Trophoblast cell (in vitro differentiated cells and primary cell): ENCODE results near the gene AFG3L2.

Experiments used
- DNase-seq, 2 donors: peaks; one replicate each; pipeline ENCODE4 v3.0.0-alpha.2; 2016
- H2AFZ ChIP-seq: 2 replicates; pipeline ENCODE4 v1.6.1; 2013; ENCODE audit warnings: low read length, moderate library complexity, mild to moderate bottlenecking; ENCODE audit not compliant: insufficient read depth, poor library complexity
- H2AK5ac ChIP-seq: 2 replicates; pipeline ENCODE4 v1.6.1; 2013; ENCODE audit warnings: mild to moderate bottlenecking, low read length
- H2BK120ac ChIP-seq: 2 replicates; pipeline ENCODE4 v1.6.1; 2013; ENCODE audit warnings: low read length, mild to moderate bottlenecking, moderate library complexity; ENCODE audit not compliant: insufficient read depth, poor library complexity
- H2BK12ac ChIP-seq: 2 replicates; pipeline ENCODE4 v1.6.1; 2013; ENCODE audit warnings: mild to moderate bottlenecking, low read length, moderate library complexity
- H2BK5ac ChIP-seq: 2 replicates; pipeline ENCODE4 v1.6.1; 2013; ENCODE audit warnings: low read length, low read depth, moderate library complexity, mild to moderate bottlenecking; ENCODE audit not compliant: poor library complexity
- H3K14ac ChIP-seq: 2 replicates; pipeline ENCODE4 v1.6.1; 2013; ENCODE audit warnings: mild to moderate bottlenecking, low read length
- H3K18ac ChIP-seq: 2 replicates; pipeline ENCODE4 v1.6.1; 2013; ENCODE audit warnings: mild to moderate bottlenecking, low read length
- H3K23ac ChIP-seq: 2 replicates; pipeline ENCODE4 v1.6.1; 2013; ENCODE audit warnings: low read length
- H3K27ac ChIP-seq: 2 replicates; pipeline ENCODE4 v1.5.1; 2013; ENCODE audit warnings: low read depth, mild to moderate bottlenecking, inconsistent platforms, low read length, moderate library complexity
- H3K27me3 ChIP-seq: 2 replicates; pipeline ENCODE4 v1.6.1; 2013; ENCODE audit warnings: inconsistent platforms, mild to moderate bottlenecking, low read length, moderate library complexity; ENCODE audit not compliant: insufficient read depth
- H3K36me3 ChIP-seq, 2 experiments: 1 replicate in 1 of 2; 2 replicates in 1 of 2; pipeline ENCODE4 v1.6.1; 2013; ENCODE audit warnings: low read length in 2 of 2, mild to moderate bottlenecking in 2 of 2, moderate library complexity in 1 of 2; ENCODE audit not compliant: insufficient read depth in 2 of 2, control insufficient read depth in 1 of 2
- H3K4ac ChIP-seq: 2 replicates; pipeline ENCODE4 v1.6.1; 2013; ENCODE audit warnings: low read depth, mild to moderate bottlenecking, low read length, moderate library complexity
- H3K4me1 ChIP-seq, 2 experiments: 1 replicate in 1 of 2; 2 replicates in 1 of 2; pipeline ENCODE4 v1.6.1; 2013; ENCODE audit warnings: low read length in 2 of 2, mild to moderate bottlenecking in 2 of 2, moderate library complexity in 1 of 2; ENCODE audit not compliant: insufficient read depth in 2 of 2, control insufficient read depth in 1 of 2
- H3K4me2 ChIP-seq: 2 replicates; pipeline ENCODE4 v1.6.1; 2013; ENCODE audit warnings: inconsistent platforms, mild to moderate bottlenecking, low read length, moderate library complexity
- H3K4me3 ChIP-seq: 2 replicates; pipeline ENCODE4 v1.5.1; 2013; ENCODE audit warnings: mild to moderate bottlenecking, low read depth, low read length, inconsistent platforms
- H3K79me1 ChIP-seq: one replicate; pipeline ENCODE4 v1.6.1; 2013; ENCODE audit warnings: low read length
- H3K79me2 ChIP-seq: 2 replicates; pipeline ENCODE4 v1.6.1; 2013; ENCODE audit warnings: low read length, mild to moderate bottlenecking; ENCODE audit not compliant: control insufficient read depth, insufficient read depth, poor library complexity
- H3K9ac ChIP-seq: 2 replicates; pipeline ENCODE4 v1.6.1; 2013; ENCODE audit warnings: mild to moderate bottlenecking, low read length
- H3K9me3 ChIP-seq: 2 replicates; pipeline ENCODE4 v1.6.1; 2013; ENCODE audit warnings: low read depth, mild to moderate bottlenecking, control low read depth, inconsistent platforms, low read length; ENCODE audit not compliant: insufficient read depth
- H4K12ac ChIP-seq: 2 replicates; pipeline ENCODE4 v1.6.1; 2013; ENCODE audit warnings: low read depth, mild to moderate bottlenecking, low read length, moderate library complexity
- H4K8ac ChIP-seq: 2 replicates; pipeline ENCODE4 v1.6.1; 2013; ENCODE audit warnings: low read depth, mild to moderate bottlenecking, low read length, moderate library complexity
- H4K91ac ChIP-seq: one replicate; pipeline ENCODE4 v1.6.1; 2013; ENCODE audit warnings: low read depth, mild to moderate bottlenecking, low read length, moderate library complexity
- WGBS: extraction: QIAGEN DNeasy Blood & Tissue Kit; methylation state at CpG from one replicate; pipeline ENCODE4 v1.1.7; 2013; ENCODE audit warnings: missing lambda C conversion rate; ENCODE audit not compliant: insufficient read length, insufficient coverage; ENCODE audit errors: extremely low coverage; 5-methylcytosine and 5-hydroxymethylcytosine counted together

AFG3L2 gene

DNA sequence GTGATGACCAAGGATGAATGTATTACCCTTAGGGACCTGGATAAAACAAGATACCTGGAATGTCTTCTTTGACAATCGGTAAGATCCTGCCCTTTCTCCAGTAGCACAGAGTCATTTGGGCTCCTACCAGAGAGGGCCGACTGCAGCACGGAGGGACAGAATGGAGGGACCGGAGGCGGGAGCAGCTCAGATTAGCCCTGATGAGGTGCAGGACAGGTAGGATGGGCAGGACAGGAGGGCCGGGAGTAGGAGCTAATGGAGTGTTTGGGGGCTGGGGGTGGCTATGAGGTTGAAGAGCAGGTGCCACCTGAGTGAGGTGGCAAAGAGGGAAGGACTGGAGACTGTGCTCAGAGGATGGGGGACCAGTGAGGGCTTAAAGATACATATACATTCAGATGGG is 20.8 kb upstream of the AFG3L2 start:
- Histone ChIP-seq H3K79me2 (no peaks in the 10 kb centered on the region), H2AK5ac (no peak overlapping the region), H3K9ac (no peak overlapping the region), H3K4me3 (no peak overlapping the region), H3K4ac (no peak overlapping the region), H2BK12ac (no peak overlapping the region), H4K12ac (no peak overlapping the region), H3K23ac (no peak overlapping the region), H3K14ac (no peak overlapping the region), H2AFZ (no peak overlapping the region), H4K91ac (no peak overlapping the region), H3K27ac (no peak overlapping the region), H3K4me2 (no peak overlapping the region), H3K79me1 (no peaks in the 10 kb centered on the region), H4K8ac (no peak overlapping the region), H2BK5ac (no peak overlapping the region), H2BK120ac (no peak overlapping the region), H3K9me3 (no peaks in the 10 kb centered on the region), H3K27me3 (no peaks in the 10 kb centered on the region), H3K18ac (no peak overlapping the region), H3K36me3 (no peaks in the 10 kb centered on the region), H3K4me1 (no peaks in the 10 kb centered on the region)
- no peak for DNase-seq
- WGBS = no CpG with 5 or more reads among the region's 6 CpGs

DNA sequence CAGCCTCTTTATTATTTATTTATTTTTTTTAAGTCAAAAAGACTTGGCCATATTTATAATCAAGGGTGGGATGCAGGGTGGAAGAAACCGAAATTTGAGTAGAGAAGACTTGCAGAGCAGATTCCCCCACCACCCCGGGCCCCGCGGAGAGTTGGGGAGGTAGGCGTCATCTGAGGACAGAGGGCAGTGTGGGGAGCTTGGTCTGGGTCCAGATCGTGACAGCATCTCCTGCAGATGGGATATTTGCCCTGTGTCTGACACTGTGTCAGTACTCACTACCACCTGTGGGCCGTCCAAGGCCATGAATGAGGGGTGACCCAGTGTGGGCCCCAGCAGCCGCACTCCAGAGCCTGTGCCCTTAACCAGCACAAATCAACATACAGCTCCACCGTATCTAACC is 20.2 kb upstream of the AFG3L2 start:
- DNase-seq = no peak
- H3K27ac ChIP-seq = no peak overlapping the region
- H3K9ac ChIP-seq = no peak overlapping the region
- no peak overlapping the region for H3K18ac ChIP-seq
- no peak overlapping the region for H3K4me3 ChIP-seq
- no peak overlapping the region for H3K4me2 ChIP-seq
- H3K23ac ChIP-seq = no peak overlapping the region
- H2BK12ac ChIP-seq = no peak overlapping the region
- no peak overlapping the region for H2AK5ac ChIP-seq
- H3K14ac ChIP-seq = no peak overlapping the region
- H4K8ac ChIP-seq = no peak overlapping the region
- H3K4me1 ChIP-seq = no peaks in the 10 kb centered on the region
- no peak overlapping the region for H4K12ac ChIP-seq
- H3K79me2 ChIP-seq = no peaks in the 10 kb centered on the region
- H2BK5ac ChIP-seq = no peak overlapping the region
- H2AFZ ChIP-seq = no peak overlapping the region
- H4K91ac ChIP-seq = no peak overlapping the region
- H3K36me3 ChIP-seq = no peaks in the 10 kb centered on the region
- H3K79me1 ChIP-seq = no peaks in the 10 kb centered on the region
- H3K9me3 ChIP-seq = no peaks in the 10 kb centered on the region
- H3K27me3 ChIP-seq = no peaks in the 10 kb centered on the region
- H3K4ac ChIP-seq = no peak overlapping the region
- no peak overlapping the region for H2BK120ac ChIP-seq
- no CpG with 5 or more reads among the region's 9 CpGs for WGBS

DNA sequence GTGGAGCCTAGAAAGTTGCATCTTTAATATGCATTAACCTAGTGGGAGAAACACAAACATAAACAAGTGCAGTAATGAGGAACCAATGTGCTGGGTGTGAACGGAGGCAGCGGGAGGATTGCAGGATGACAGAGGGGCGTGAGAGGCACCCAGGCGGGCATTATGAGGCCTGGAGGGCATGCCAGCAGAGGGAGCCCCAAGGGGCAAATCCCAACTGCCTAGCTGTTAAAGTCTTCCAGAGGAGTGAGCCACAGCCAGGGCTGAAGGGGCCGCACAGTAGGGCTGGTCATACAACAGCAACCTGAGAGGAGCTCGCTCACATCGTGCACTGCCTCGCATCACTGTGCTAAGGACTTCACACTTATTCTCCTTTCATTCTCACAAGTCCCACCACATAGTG is 17.4 kb upstream of the AFG3L2 start:
- Histone ChIP-seq H4K91ac (no peak overlapping the region), H2AFZ (no peak overlapping the region), H4K8ac (no peak overlapping the region), H3K4ac (no peak overlapping the region), H3K14ac (no peak overlapping the region), H3K18ac (no peak overlapping the region), H3K23ac (no peak overlapping the region), H3K27me3 (no peaks in the 10 kb centered on the region), H2AK5ac (no peak overlapping the region), H2BK120ac (no peak overlapping the region), H3K36me3 (no peaks in the 10 kb centered on the region), H3K79me1 (no peaks in the 10 kb centered on the region), H2BK5ac (no peak overlapping the region), H3K9me3 (no peaks in the 10 kb centered on the region), H3K79me2 (no peaks in the 10 kb centered on the region), H3K4me1 (no peaks in the 10 kb centered on the region), H3K27ac (no peak overlapping the region), H2BK12ac (no peak overlapping the region), H4K12ac (no peak overlapping the region), H3K4me3 (no peak overlapping the region), H3K9ac (no peak overlapping the region), H3K4me2 (no peak overlapping the region)
- no CpG with 5 or more reads among the region's 8 CpGs for WGBS
- no peak for DNase-seq

DNA sequence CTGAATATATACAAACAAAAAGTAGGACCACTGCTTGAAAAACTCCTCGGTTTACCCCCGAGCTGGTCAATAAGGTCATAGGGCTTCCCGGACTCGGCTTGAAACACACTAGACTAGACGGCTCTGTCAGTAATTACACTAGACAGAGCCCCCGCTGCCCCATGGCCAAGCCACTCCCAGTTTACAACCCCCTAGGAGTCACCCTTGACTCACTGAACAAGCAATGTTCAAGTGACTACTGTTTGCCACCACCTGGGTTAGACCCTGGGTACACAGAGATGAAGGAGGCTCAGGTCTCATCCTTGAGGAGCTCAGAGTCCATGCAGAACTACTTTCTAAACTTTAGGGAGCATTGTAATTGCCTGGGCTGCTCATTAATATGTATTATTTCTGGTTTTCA is 17.0 kb upstream of the AFG3L2 start:
- Histone ChIP-seq H3K18ac (no peak overlapping the region), H3K79me1 (no peaks in the 10 kb centered on the region), H3K27ac (no peak overlapping the region), H2BK12ac (no peak overlapping the region), H3K14ac (no peak overlapping the region), H3K4me2 (no peak overlapping the region), H3K9ac (no peak overlapping the region), H3K4ac (no peak overlapping the region), H2AFZ (no peak overlapping the region), H4K12ac (no peak overlapping the region), H2BK5ac (no peak overlapping the region), H3K36me3 (no peaks in the 10 kb centered on the region), H3K79me2 (no peaks in the 10 kb centered on the region), H3K4me1 (no peaks in the 10 kb centered on the region), H4K8ac (no peak overlapping the region), H2BK120ac (no peak overlapping the region), H3K27me3 (no peaks in the 10 kb centered on the region), H3K4me3 (no peak overlapping the region), H4K91ac (no peak overlapping the region), H2AK5ac (no peak overlapping the region), H3K23ac (no peak overlapping the region), H3K9me3 (no peaks in the 10 kb centered on the region)
- DNase-seq = no peak
- no CpG with 5 or more reads among the region's 6 CpGs for WGBS
